ENCODE data around the gene RINT1. TPM values are rescaled to one million over a fixed set of nuclear protein-coding genes. Genes with fewer than 3 reads are reported as not detected.
"Not testable (repeated sequence)": the region's sequence is repeated elsewhere in the genome, so short reads cannot be mapped to it uniquely, and the experiment has no call there.

RINT1 gene
- total RNA-seq, 1 donor from 2014 or later, result 18.6 TPM

DNA sequence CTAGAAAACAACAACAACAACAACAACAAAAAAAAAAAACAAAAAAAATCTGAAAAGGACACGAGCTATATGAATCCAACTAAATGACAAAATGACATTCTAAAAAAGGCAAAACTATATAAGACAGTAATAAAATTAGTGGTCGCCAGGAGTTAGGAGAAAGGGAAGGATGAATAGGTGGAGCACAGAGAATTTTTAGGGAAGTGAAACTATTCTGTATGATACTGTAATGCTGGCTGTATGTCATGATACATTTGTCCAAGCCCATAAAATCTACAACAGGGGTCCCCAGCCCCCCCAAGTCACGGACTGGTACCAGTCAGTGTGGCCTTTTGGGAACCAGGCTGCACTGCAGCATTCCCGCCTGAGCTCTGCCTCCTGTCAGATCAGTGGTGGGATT, 7.2 kb upstream of the RINT1 start:
- TF ChIP-seq, protein P1, sequence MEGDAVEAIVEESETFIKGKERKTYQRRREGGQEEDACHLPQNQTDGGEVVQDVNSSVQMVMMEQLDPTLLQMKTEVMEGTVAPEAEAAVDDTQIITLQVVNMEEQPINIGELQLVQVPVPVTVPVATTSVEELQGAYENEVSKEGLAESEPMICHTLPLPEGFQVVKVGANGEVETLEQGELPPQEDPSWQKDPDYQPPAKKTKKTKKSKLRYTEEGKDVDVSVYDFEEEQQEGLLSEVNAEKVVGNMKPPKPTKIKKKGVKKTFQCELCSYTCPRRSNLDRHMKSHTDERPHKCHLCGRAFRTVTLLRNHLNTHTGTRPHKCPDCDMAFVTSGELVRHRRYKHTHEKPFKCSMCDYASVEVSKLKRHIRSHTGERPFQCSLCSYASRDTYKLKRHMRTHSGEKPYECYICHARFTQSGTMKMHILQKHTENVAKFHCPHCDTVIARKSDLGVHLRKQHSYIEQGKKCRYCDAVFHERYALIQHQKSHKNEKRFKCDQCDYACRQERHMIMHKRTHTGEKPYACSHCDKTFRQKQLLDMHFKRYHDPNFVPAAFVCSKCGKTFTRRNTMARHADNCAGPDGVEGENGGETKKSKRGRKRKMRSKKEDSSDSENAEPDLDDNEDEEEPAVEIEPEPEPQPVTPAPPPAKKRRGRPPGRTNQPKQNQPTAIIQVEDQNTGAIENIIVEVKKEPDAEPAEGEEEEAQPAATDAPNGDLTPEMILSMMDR (IDR thresholded peaks at IDR 0.05), result no peak
- peaks cover 3% of the 10 kb centered on the region for H3K27me3 Mint-ChIP-seq (ENCODE audit: unreplicated experiment)
- no peaks in the 10 kb centered on the region for H3K9me3 Mint-ChIP-seq (ENCODE audit: unreplicated experiment)
- no peak overlapping the region for H3K4me3 Mint-ChIP-seq (ENCODE audit: unreplicated experiment)
- peaks cover 9% of the 10 kb centered on the region for H3K4me1 Mint-ChIP-seq (ENCODE audit: unreplicated experiment)
- no peaks in the 10 kb centered on the region for H3K36me3 Mint-ChIP-seq (ENCODE audit: unreplicated experiment)
- no peak overlapping the region for H3K27ac Mint-ChIP-seq (ENCODE audit: unreplicated experiment)
- DNase-seq (ENCODE audit: extremely low spot score, unreplicated experiment), result no peak

DNA sequence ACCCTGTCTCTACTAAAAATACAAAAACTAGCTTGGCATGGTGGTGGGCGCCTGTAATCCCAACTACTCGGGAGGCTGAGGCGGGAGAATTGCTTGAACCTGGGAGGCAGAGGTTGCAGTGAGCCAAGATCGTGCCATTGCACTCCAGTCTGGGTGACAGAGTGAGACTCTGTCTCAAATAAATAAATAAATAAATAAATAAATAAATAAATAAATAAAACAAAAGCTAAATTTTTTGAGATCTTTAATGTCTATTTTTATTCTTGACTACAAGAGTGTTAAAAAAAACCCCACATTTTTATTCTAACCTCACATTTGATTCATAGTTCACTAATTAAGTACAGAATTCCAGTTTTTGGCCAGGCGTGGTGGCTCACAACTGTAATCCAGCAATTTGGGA, 4.3 kb upstream of the RINT1 start:
- H3K36me3 Mint-ChIP-seq (ENCODE audit: unreplicated experiment); H3K27ac Mint-ChIP-seq (ENCODE audit: unreplicated experiment); H3K4me1 Mint-ChIP-seq (ENCODE audit: unreplicated experiment); H3K9me3 Mint-ChIP-seq (ENCODE audit: unreplicated experiment); H3K27me3 Mint-ChIP-seq (ENCODE audit: unreplicated experiment); DNase-seq (ENCODE audit: extremely low spot score, unreplicated experiment); H3K4me3 Mint-ChIP-seq (ENCODE audit: unreplicated experiment): not testable (repeated sequence)

DNA sequence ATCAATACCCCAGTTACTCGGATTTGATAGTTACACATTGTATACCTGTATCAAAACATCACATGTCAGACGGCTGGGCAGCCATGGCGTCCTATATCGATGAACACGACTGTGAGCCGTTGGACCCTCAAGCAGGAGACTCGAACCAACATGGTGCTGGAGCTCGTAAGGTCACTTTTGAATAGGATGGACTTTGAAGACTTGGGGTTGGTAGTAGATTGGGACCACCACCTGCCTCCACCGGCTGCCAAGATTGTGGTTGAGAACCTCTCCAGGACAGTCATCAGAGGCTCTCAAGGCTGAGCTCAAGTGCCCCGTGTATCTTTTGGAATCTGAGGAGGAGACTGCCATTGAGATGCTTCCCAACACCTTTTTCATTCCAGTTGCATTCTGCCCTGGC, 1.9 kb upstream of the RINT1 start:
- H3K4me1 Mint-ChIP-seq (ENCODE audit: unreplicated experiment), result peaks cover 17% of the 10 kb centered on the region
- H3K36me3 Mint-ChIP-seq (ENCODE audit: unreplicated experiment), result no peaks in the 10 kb centered on the region
- H3K4me3 Mint-ChIP-seq (ENCODE audit: unreplicated experiment), result no peak overlapping the region
- H3K27ac Mint-ChIP-seq (ENCODE audit: unreplicated experiment), result no peak overlapping the region
- H3K27me3 Mint-ChIP-seq (ENCODE audit: unreplicated experiment), result peaks cover 3% of the 10 kb centered on the region
- DNase-seq (ENCODE audit: extremely low spot score, unreplicated experiment), result no peak
- TF ChIP-seq, protein P1 (IDR thresholded peaks at IDR 0.05), result no peak
- no peaks in the 10 kb centered on the region for H3K9me3 Mint-ChIP-seq (ENCODE audit: unreplicated experiment)

- no peak for DNase-seq (ENCODE audit: extremely low spot score, unreplicated experiment)
- no peaks in the 10 kb centered on the region for H3K9me3 Mint-ChIP-seq (ENCODE audit: unreplicated experiment)
- H3K4me1 Mint-ChIP-seq (ENCODE audit: unreplicated experiment), result peaks cover 17% of the 10 kb centered on the region
- H3K27me3 Mint-ChIP-seq (ENCODE audit: unreplicated experiment), result peaks cover 3% of the 10 kb centered on the region
- no peaks in the 10 kb centered on the region for H3K36me3 Mint-ChIP-seq (ENCODE audit: unreplicated experiment)
- H3K4me3 Mint-ChIP-seq (ENCODE audit: unreplicated experiment), result no peak overlapping the region
- H3K27ac Mint-ChIP-seq (ENCODE audit: unreplicated experiment), result no peak overlapping the region
- TF ChIP-seq, protein P1 (IDR thresholded peaks at IDR 0.05), result no peak
Observed at GRCh38 chr7:105530546-105530945, 1.5 kb upstream of the RINT1 start.

GRCh38 chr7:105532709-105533460, 884 bp downstream of the RINT1 start:
- Mint-ChIP-seq H3K27ac (ENCODE audit: unreplicated experiment) (peak overlapping the region; percentile 86), H3K27me3 (ENCODE audit: unreplicated experiment) (no peaks in the 10 kb centered on the region), H3K4me3 (ENCODE audit: unreplicated experiment) (peak overlapping the region; percentile 94), H3K9me3 (ENCODE audit: unreplicated experiment) (no peaks in the 10 kb centered on the region), H3K36me3 (ENCODE audit: unreplicated experiment) (peaks cover 3% of the 10 kb centered on the region), H3K4me1 (ENCODE audit: unreplicated experiment) (peaks cover 17% of the 10 kb centered on the region)
- DNase-seq (ENCODE audit: extremely low spot score, unreplicated experiment), result no peak
- TF ChIP-seq, protein P1 (IDR thresholded peaks at IDR 0.05), result no peak

Data from osteocyte (in vitro differentiated cells).